ENCODE data around the gene SULT1B1. TPM values are rescaled to one million over a fixed set of nuclear protein-coding genes. Genes with fewer than 3 reads are reported as not detected.

SULT1B1 gene
- total RNA-seq, 1 donor from 2014 or later: 0.11 TPM

DNA sequence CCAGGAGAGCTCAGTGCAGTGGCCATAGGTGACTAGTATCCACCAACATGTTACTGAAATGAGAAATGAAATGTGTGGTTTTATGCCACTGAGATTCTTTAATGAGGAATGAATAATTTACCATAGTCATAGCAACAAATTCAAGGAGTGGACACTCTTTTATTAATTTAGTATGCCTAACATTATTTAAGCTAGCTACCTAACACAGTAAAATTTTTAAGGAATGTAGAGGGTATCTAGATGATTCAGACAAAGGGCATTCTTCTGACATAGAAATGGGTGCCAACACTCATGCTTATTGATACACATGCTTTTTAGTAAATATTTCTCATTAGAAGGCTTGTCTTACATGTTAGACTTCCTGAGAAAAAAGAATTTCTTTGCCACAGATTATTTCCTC is 33.3 kb upstream of the SULT1B1 start:
- no peak for FAIRE-seq

DNA sequence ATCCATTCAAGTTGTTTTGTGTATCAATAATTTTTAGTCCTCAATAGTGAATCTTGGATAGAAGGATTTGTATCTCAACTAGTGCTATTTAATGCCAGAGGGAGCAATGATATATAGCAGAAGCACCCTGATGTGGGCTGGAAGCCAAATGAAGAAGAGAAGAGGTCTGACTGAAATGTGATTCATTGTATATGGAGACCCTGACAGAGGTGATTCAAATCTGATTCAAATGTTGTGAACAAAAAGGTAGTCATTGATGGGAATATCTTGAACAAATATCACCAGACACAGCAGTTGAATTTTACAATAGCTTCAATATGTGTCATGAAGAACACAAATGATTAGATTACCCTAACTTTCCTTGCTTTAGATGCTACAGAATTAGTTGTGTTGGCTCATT is 27.5 kb upstream of the SULT1B1 start:
- Histone ChIP-seq H3K9me3 (ENCODE audit: insufficient read depth, low read depth, low read length) (peaks cover 6% of the 10 kb centered on the region), H3K4me2 (ENCODE audit: low read length) (no peak overlapping the region), H3K4me1 (ENCODE audit: insufficient read depth, low read length) (no peaks in the 10 kb centered on the region), H3K9ac (ENCODE audit: low read length) (no peak overlapping the region), H3K79me2 (ENCODE audit: insufficient read depth, low read length) (no peaks in the 10 kb centered on the region), H3K27ac (ENCODE audit: low read depth, low read length) (no peak overlapping the region), H3K36me3 (ENCODE audit: insufficient read depth, low read length) (no peaks in the 10 kb centered on the region), H3K4me3 (ENCODE audit: insufficient read depth, low read depth, low read length) (no peak overlapping the region), H3K27me3 (ENCODE audit: insufficient read depth, low read length) (no peaks in the 10 kb centered on the region), H4K20me1 (ENCODE audit: insufficient read depth, low read length) (no peaks in the 10 kb centered on the region), H2AFZ (ENCODE audit: low read depth, low read length) (no peak overlapping the region)
- TF ChIP-seq, protein P1, sequence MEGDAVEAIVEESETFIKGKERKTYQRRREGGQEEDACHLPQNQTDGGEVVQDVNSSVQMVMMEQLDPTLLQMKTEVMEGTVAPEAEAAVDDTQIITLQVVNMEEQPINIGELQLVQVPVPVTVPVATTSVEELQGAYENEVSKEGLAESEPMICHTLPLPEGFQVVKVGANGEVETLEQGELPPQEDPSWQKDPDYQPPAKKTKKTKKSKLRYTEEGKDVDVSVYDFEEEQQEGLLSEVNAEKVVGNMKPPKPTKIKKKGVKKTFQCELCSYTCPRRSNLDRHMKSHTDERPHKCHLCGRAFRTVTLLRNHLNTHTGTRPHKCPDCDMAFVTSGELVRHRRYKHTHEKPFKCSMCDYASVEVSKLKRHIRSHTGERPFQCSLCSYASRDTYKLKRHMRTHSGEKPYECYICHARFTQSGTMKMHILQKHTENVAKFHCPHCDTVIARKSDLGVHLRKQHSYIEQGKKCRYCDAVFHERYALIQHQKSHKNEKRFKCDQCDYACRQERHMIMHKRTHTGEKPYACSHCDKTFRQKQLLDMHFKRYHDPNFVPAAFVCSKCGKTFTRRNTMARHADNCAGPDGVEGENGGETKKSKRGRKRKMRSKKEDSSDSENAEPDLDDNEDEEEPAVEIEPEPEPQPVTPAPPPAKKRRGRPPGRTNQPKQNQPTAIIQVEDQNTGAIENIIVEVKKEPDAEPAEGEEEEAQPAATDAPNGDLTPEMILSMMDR (IDR thresholded peaks at IDR 0.05; ENCODE audit: insufficient read depth, low read depth, low read length): no peak
- TF ChIP-seq EZH2 (IDR thresholded peaks at IDR 0.05; ENCODE audit: insufficient read depth, low read length): no peak
- H3K27me3 Mint-ChIP-seq (ENCODE audit: low read depth, unreplicated experiment): no peaks in the 10 kb centered on the region
- FAIRE-seq: no peak
- no peaks in the 10 kb centered on the region for H3K9me3 Mint-ChIP-seq (ENCODE audit: unreplicated experiment)
- no peak overlapping the region for H3K27ac Mint-ChIP-seq (ENCODE audit: unreplicated experiment)
- no peaks in the 10 kb centered on the region for H3K4me1 Mint-ChIP-seq (ENCODE audit: low read depth, unreplicated experiment)
- no peaks in the 10 kb centered on the region for H3K36me3 Mint-ChIP-seq (ENCODE audit: low read depth, unreplicated experiment)
- peak; percentile 27 for DNase-seq (ENCODE audit: low read depth)
- H3K4me3 Mint-ChIP-seq (ENCODE audit: unreplicated experiment): no peak overlapping the region

More for the DNA sequence above, 33.3 kb upstream of the SULT1B1 start:
- Mint-ChIP-seq H3K36me3 (ENCODE audit: low read depth, unreplicated experiment) (no peaks in the 10 kb centered on the region), H3K9me3 (ENCODE audit: unreplicated experiment) (no peaks in the 10 kb centered on the region), H3K4me1 (ENCODE audit: low read depth, unreplicated experiment) (no peaks in the 10 kb centered on the region), H3K27me3 (ENCODE audit: low read depth, unreplicated experiment) (no peaks in the 10 kb centered on the region), H3K4me3 (ENCODE audit: unreplicated experiment) (no peak overlapping the region), H3K27ac (ENCODE audit: unreplicated experiment) (no peak overlapping the region)
- Histone ChIP-seq H3K27me3 (ENCODE audit: insufficient read depth, low read length) (no peaks in the 10 kb centered on the region), H4K20me1 (ENCODE audit: insufficient read depth, low read length) (no peaks in the 10 kb centered on the region), H3K79me2 (ENCODE audit: insufficient read depth, low read length) (no peaks in the 10 kb centered on the region), H3K4me2 (ENCODE audit: low read length) (no peak overlapping the region), H2AFZ (ENCODE audit: low read depth, low read length) (no peak overlapping the region), H3K9me3 (ENCODE audit: insufficient read depth, low read depth, low read length) (no peaks in the 10 kb centered on the region), H3K4me1 (ENCODE audit: insufficient read depth, low read length) (no peaks in the 10 kb centered on the region), H3K27ac (ENCODE audit: low read depth, low read length) (no peak overlapping the region), H3K36me3 (ENCODE audit: insufficient read depth, low read length) (no peaks in the 10 kb centered on the region), H3K9ac (ENCODE audit: low read length) (no peak overlapping the region), H3K4me3 (ENCODE audit: insufficient read depth, low read depth, low read length) (no peak overlapping the region)
- no peak for DNase-seq (ENCODE audit: low read depth)
- TF ChIP-seq EZH2 (IDR thresholded peaks at IDR 0.05; ENCODE audit: insufficient read depth, low read length): no peak
- TF ChIP-seq, protein P1 (IDR thresholded peaks at IDR 0.05; ENCODE audit: insufficient read depth, low read depth, low read length): no peak

DNA sequence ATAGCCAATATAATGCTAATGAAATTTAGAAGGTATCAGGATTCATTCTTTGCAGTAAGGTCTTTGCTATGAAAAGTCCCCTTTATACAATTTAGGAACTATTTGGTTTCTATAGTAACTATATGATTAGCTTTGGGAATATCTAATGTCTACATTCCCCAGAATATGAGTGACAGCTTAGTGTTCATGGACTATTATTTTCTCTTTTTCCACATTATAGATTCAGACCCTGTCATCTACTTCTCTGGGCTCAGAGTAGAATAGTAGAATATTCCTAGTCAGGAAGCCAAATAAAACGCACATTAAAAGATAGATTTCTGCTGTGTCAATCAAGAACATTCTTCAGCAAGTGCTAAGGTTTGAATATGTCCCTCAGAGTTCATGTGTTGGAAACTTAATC is 26.1 kb upstream of the SULT1B1 start:
- Histone ChIP-seq H3K27me3 (ENCODE audit: insufficient read depth, low read length) (no peaks in the 10 kb centered on the region), H3K4me2 (ENCODE audit: low read length) (no peak overlapping the region), H3K4me3 (ENCODE audit: insufficient read depth, low read depth, low read length) (no peak overlapping the region), H3K36me3 (ENCODE audit: insufficient read depth, low read length) (no peaks in the 10 kb centered on the region), H4K20me1 (ENCODE audit: insufficient read depth, low read length) (no peaks in the 10 kb centered on the region), H3K4me1 (ENCODE audit: insufficient read depth, low read length) (no peaks in the 10 kb centered on the region), H3K27ac (ENCODE audit: low read depth, low read length) (no peak overlapping the region), H2AFZ (ENCODE audit: low read depth, low read length) (no peak overlapping the region), H3K9me3 (ENCODE audit: insufficient read depth, low read depth, low read length) (peaks cover 6% of the 10 kb centered on the region), H3K9ac (ENCODE audit: low read length) (no peak overlapping the region), H3K79me2 (ENCODE audit: insufficient read depth, low read length) (no peaks in the 10 kb centered on the region)
- TF ChIP-seq EZH2 (IDR thresholded peaks at IDR 0.05; ENCODE audit: insufficient read depth, low read length): no peak
- TF ChIP-seq, protein P1 (IDR thresholded peaks at IDR 0.05; ENCODE audit: insufficient read depth, low read depth, low read length): no peak
- no peak overlapping the region for H3K4me3 Mint-ChIP-seq (ENCODE audit: unreplicated experiment)
- no peaks in the 10 kb centered on the region for H3K27me3 Mint-ChIP-seq (ENCODE audit: low read depth, unreplicated experiment)
- DNase-seq (ENCODE audit: low read depth) (no peak), FAIRE-seq (no peak)
- no peaks in the 10 kb centered on the region for H3K36me3 Mint-ChIP-seq (ENCODE audit: low read depth, unreplicated experiment)
- no peaks in the 10 kb centered on the region for H3K9me3 Mint-ChIP-seq (ENCODE audit: unreplicated experiment)
- no peaks in the 10 kb centered on the region for H3K4me1 Mint-ChIP-seq (ENCODE audit: low read depth, unreplicated experiment)
- no peak overlapping the region for H3K27ac Mint-ChIP-seq (ENCODE audit: unreplicated experiment)

Data from astrocyte (in vitro differentiated cells and primary cell).